ENCODE data around the gene HORMAD2. TPM values are rescaled to one million over a fixed set of nuclear protein-coding genes. Genes with fewer than 3 reads are reported as not detected.

Gene HORMAD2, protein sequence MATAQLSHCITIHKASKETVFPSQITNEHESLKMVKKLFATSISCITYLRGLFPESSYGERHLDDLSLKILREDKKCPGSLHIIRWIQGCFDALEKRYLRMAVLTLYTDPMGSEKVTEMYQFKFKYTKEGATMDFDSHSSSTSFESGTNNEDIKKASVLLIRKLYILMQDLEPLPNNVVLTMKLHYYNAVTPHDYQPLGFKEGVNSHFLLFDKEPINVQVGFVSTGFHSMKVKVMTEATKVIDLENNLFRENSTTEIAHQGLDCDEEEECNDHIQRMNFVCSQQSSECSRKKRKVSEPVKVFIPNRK
- total RNA-seq = 1.6 TPM

DNA sequence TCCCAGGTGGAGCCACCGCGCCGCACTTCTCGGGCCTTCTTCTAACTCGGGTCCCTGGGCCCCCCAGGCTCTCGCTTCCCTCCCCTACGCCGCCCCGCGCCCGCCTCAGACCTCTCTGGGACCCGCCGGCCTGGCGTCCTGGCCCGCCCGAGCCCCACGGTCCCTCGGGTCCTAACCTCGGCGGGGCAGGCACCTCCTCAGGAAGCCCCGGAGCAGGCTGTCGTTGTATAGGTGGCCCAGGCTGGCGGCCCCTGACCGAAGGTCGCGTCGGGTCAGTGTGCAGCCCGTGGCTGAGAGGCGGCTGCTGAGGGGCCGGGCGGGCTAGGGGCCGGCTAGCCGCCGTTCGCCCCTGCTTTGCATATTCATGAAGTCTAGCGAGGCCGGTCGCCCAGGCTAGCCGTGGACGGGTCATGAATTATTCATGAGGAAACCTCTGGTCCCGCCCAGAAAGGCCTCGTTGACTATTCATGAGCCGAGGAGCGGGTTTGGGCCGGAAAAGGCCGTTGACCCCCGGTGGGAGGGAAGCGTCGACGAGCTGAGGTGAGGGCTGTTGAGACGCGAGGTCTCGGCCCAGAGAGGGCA lies at the start of gene HORMAD2:
TSS of gene HORMAD2 (plus strand) at position 513 of the 582 bp plus-strand sequence. CDS start 13,489 bp downstream, outside the sequence.

Other genes starting within 250 kb of the HORMAD2 start
- 31.0 TPM for gene ASCC2, start 242.2 kb upstream of the HORMAD2 start, total RNA-seq
- 106 TPM for gene MTMR3, start 197.3 kb upstream of the HORMAD2 start, total RNA-seq
- 0.93 TPM for gene LIF, start 166.3 kb downstream of the HORMAD2 start, total RNA-seq
- 0.77 TPM for gene OSM, start 186.4 kb downstream of the HORMAD2 start, total RNA-seq
- gene CASTOR1, start 209.0 kb downstream of the HORMAD2 start, total RNA-seq = 11.8 TPM
- 13.7 TPM for gene TBC1D10A, start 246.5 kb downstream of the HORMAD2 start, total RNA-seq

Measured in camera-type eye (tissue), 1 donor.